H1 (cell line): ENCODE measurements around the gene PNMA8C. TPM values are rescaled to one million over a fixed set of nuclear protein-coding genes. Genes with fewer than 3 reads are reported as not detected.

Source experiments
- CTCF ChIA-PET: fragments of 300-600 bp; sonication (Branson Sonifier 250); formaldehyde crosslinking; loops from one replicate; lab custom pipeline; 2021; ENCODE audit not compliant: partially characterized antibody; lab: Charles Lee
- POLR2A ChIA-PET: fragments of 300-600 bp; sonication (Branson Sonifier 250); formaldehyde crosslinking; loops from one replicate; lab custom pipeline; 2021; ENCODE audit warnings: inconsistent platforms; ENCODE audit not compliant: partially characterized antibody; lab: Charles Lee
- DNase-seq, 2 experiments: peaks; one replicate each; pipeline versions ENCODE4 v3.0.0 to v3.0.0-alpha.2; 2010 to 2022; ENCODE audit warnings: low spot score in 2 of 2, low read depth in 1 of 2, mixed read lengths in 1 of 2
- FAIRE-seq: peaks from 2 replicates; lab custom pipeline; 2011; peaks lifted over from hg19 to GRCh38; lab: Jason Lieb, UNC
- H2AFZ ChIP-seq: 2 replicates; pipeline ENCODE4 v1.8.1; 2012; ENCODE audit warnings: low read length, inconsistent platforms
- H2AK5ac ChIP-seq: 2 replicates; pipeline ENCODE4 v1.6.1; 2013; ENCODE audit warnings: low read depth, low read length
- H2BK120ac ChIP-seq: replicated peaks from 2 replicates; pipeline ENCODE3; 2013; ENCODE audit warnings: low read depth, low read length, inconsistent platforms
- H2BK12ac ChIP-seq: 2 replicates; pipeline ENCODE4 v1.6.1; 2013; ENCODE audit warnings: low read depth, low read length
- H2BK15ac ChIP-seq: 2 replicates; pipeline ENCODE4 v1.6.1; 2013; ENCODE audit warnings: low read length
- H2BK20ac ChIP-seq: 2 replicates; pipeline ENCODE4 v1.6.1; 2013; ENCODE audit warnings: low read length
- H2BK5ac ChIP-seq: 2 replicates; pipeline ENCODE4 v1.6.1; 2013; ENCODE audit warnings: low read depth, low read length
- H3K14ac ChIP-seq: 2 replicates; pipeline ENCODE4 v1.6.1; 2013; ENCODE audit warnings: inconsistent platforms; ENCODE audit not compliant: insufficient read length
- H3K18ac ChIP-seq: 2 replicates; pipeline ENCODE4 v1.6.1; 2013; ENCODE audit warnings: low read length; ENCODE audit errors: extremely low read depth
- H3K23ac ChIP-seq: 2 replicates; pipeline ENCODE4 v1.6.1; 2013; ENCODE audit warnings: inconsistent platforms; ENCODE audit not compliant: insufficient read length
- H3K23me2 ChIP-seq: 2 replicates; pipeline ENCODE4 v1.6.1; 2013; ENCODE audit warnings: low read depth, low read length
- H3K27ac ChIP-seq: 2 replicates; pipeline ENCODE4 v1.6.1; 2011; ENCODE audit warnings: low read depth, low read length, inconsistent platforms
- H3K27me3 ChIP-seq, 4 experiments: replicated peaks in 1 of 4; 1 replicate in 1 of 4; 2 replicates in 3 of 4; pipeline versions ENCODE4 v1.6.1 to v1.8.1; 2011 to 2013; ENCODE audit warnings: low read length in 3 of 4, mild to moderate bottlenecking in 3 of 4, inconsistent platforms in 2 of 4, mixed read lengths in 2 of 4, moderate library complexity in 1 of 4; ENCODE audit not compliant: control insufficient read depth in 3 of 4, insufficient read depth in 3 of 4; ENCODE audit errors: extremely low read depth in 1 of 4
- H3K36me3 ChIP-seq, 4 experiments: 2 replicates each; pipeline versions ENCODE4 v1.6.1 to v1.8.1; 2011 to 2013; ENCODE audit warnings: mild to moderate bottlenecking in 4 of 4, low read length in 3 of 4, moderate library complexity in 2 of 4, control low read depth in 1 of 4, inconsistent platforms in 1 of 4; ENCODE audit not compliant: insufficient read depth in 4 of 4, control insufficient read depth in 2 of 4
- H3K4ac ChIP-seq: replicated peaks from 2 replicates; pipeline ENCODE3; 2013; ENCODE audit warnings: low read length, low read depth, mixed read lengths, inconsistent platforms; ENCODE audit not compliant: insufficient read length
- H3K4me1 ChIP-seq, 4 experiments: replicated peaks in 1 of 4; 1 replicate in 1 of 4; 2 replicates in 3 of 4; pipeline versions ENCODE4 v1.6.1 to v1.8.1; 2011 to 2013; ENCODE audit warnings: low read length in 3 of 4, inconsistent platforms in 2 of 4, mixed read lengths in 1 of 4; ENCODE audit not compliant: insufficient read depth in 4 of 4, control insufficient read depth in 3 of 4
- H3K4me2 ChIP-seq, 2 experiments: 2 replicates each; pipeline versions ENCODE4 v1.6.1 to v1.8.1; 2011 to 2013; ENCODE audit warnings: low read depth in 2 of 2, low read length in 2 of 2, control low read depth in 1 of 2, inconsistent platforms in 1 of 2, mild to moderate bottlenecking in 1 of 2; ENCODE audit not compliant: insufficient read depth in 1 of 2
- H3K4me3 ChIP-seq, 4 experiments: fragments of 200-600, 300-600 bp in 1 of 4; sonication (generic), shearing (Covaris generic), sonication (Bioruptor Twin) in 1 of 4; 2 replicates each; pipeline versions ENCODE4 v1.5.1 to v1.8.1; 2011 to 2016; ENCODE audit warnings: low read length in 4 of 4, low read depth in 3 of 4, control low read depth in 2 of 4, inconsistent platforms in 2 of 4, mild to moderate bottlenecking in 2 of 4, mixed read lengths in 1 of 4, moderate library complexity in 1 of 4; ENCODE audit not compliant: insufficient read depth in 2 of 4; ENCODE audit errors: extremely low read depth in 1 of 4
- H3K56ac ChIP-seq: replicated peaks from 2 replicates; pipeline ENCODE3; 2013; ENCODE audit warnings: low read depth, mild to moderate bottlenecking, mixed read lengths, low read length, inconsistent platforms; ENCODE audit not compliant: insufficient read length
- H3K79me1 ChIP-seq: 2 replicates; pipeline ENCODE4 v1.6.1; 2013; ENCODE audit warnings: low read depth, low read length, control low read depth
- H3K79me2 ChIP-seq, 2 experiments: 2 replicates each; pipeline versions ENCODE4 v1.6.1 to v1.8.1; 2012 to 2013; ENCODE audit warnings: low read length in 2 of 2, mild to moderate bottlenecking in 2 of 2, inconsistent platforms in 1 of 2; ENCODE audit not compliant: insufficient read depth in 2 of 2, control insufficient read depth in 1 of 2
- H3K9ac ChIP-seq, 4 experiments: replicated peaks in 1 of 4; 1 replicate in 1 of 4; 2 replicates in 3 of 4; pipeline versions ENCODE4 v1.6.1 to v1.8.1; 2011 to 2013; ENCODE audit warnings: low read depth in 3 of 4, low read length in 3 of 4, control low read depth in 2 of 4, mild to moderate bottlenecking in 2 of 4, moderate library complexity in 2 of 4, inconsistent platforms in 1 of 4; ENCODE audit errors: extremely low read depth in 1 of 4
- H3K9me3 ChIP-seq, 2 experiments: 2 replicates each; pipeline versions ENCODE4 v1.6.1 to v1.8.1; 2012 to 2013; ENCODE audit warnings: mild to moderate bottlenecking in 2 of 2, moderate library complexity in 2 of 2, control low read depth in 1 of 2, inconsistent platforms in 1 of 2, low read depth in 1 of 2, low read length in 1 of 2, mixed read lengths in 1 of 2; ENCODE audit not compliant: insufficient read depth in 2 of 2
- H4K20me1 ChIP-seq, 2 experiments: replicated peaks in 1 of 2; 2 replicates each; pipeline versions ENCODE3 to v1.8.1; 2011 to 2013; ENCODE audit warnings: inconsistent platforms in 2 of 2, low read length in 2 of 2, mild to moderate bottlenecking in 1 of 2; ENCODE audit not compliant: insufficient read depth in 2 of 2, control insufficient read depth in 1 of 2
- H4K5ac ChIP-seq: 2 replicates; pipeline ENCODE4 v1.6.1; 2013; ENCODE audit warnings: low read length, low read depth, mixed read lengths, inconsistent platforms; ENCODE audit not compliant: insufficient read length
- H4K8ac ChIP-seq: 2 replicates; pipeline ENCODE4 v1.8.0; 2013; ENCODE audit warnings: mild to moderate bottlenecking, moderate library complexity, low read length, inconsistent platforms; ENCODE audit not compliant: insufficient read depth; ENCODE audit errors: extremely low read depth
- H4K91ac ChIP-seq: replicated peaks from 2 replicates; pipeline ENCODE3; 2013; ENCODE audit warnings: low read length, mixed read lengths, inconsistent platforms; ENCODE audit not compliant: insufficient read length
- CHD1 ChIP-seq: IDR thresholded peaks from 2 replicates; pipeline ENCODE4 v1.6.1; 2012; ENCODE audit warnings: low read depth, low read length, improper control_type of control experiment
- EGR1 ChIP-seq: IDR thresholded peaks from 2 replicates; pipeline ENCODE4 v1.6.1; 2011; ENCODE audit warnings: low read depth, low read length, borderline replicate concordance
- GABPA ChIP-seq: IDR thresholded peaks from 2 replicates; pipeline ENCODE4 v1.6.1; 2011; ENCODE audit warnings: mild to moderate bottlenecking, low read length, moderate library complexity, borderline replicate concordance; ENCODE audit not compliant: insufficient read depth
- GTF2F1 ChIP-seq: IDR thresholded peaks from 2 replicates; pipeline ENCODE4 v1.6.1; 2012; ENCODE audit warnings: low read depth, low read length, improper control_type of control experiment, borderline replicate concordance
- NANOG ChIP-seq: IDR thresholded peaks from 2 replicates; pipeline ENCODE4 v1.6.1; 2011; ENCODE audit warnings: low read length, low read depth, mild to moderate bottlenecking, inconsistent platforms; ENCODE audit not compliant: insufficient read depth, poor library complexity, severe bottlenecking
- POU5F1 ChIP-seq: IDR thresholded peaks from 2 replicates; pipeline ENCODE4 v1.6.1; 2011; ENCODE audit warnings: low read depth, mild to moderate bottlenecking, low read length, moderate library complexity
- RBBP5 ChIP-seq: IDR thresholded peaks from 2 replicates; pipeline ENCODE4 v1.7.1; 2012; ENCODE audit warnings: low read depth, mild to moderate bottlenecking, inconsistent platforms, low read length, moderate library complexity, borderline replicate concordance
- SP4 ChIP-seq: IDR thresholded peaks from 2 replicates; pipeline ENCODE4 v1.6.1; 2012; ENCODE audit warnings: low read length, inconsistent platforms
- SRF ChIP-seq: IDR thresholded peaks from 2 replicates; pipeline ENCODE4 v1.6.1; 2011; ENCODE audit warnings: mild to moderate bottlenecking, low read depth, low read length, moderate library complexity
- TAF7 ChIP-seq: optimal IDR thresholded peaks from 2 replicates; pipeline ENCODE3; 2011; ENCODE audit warnings: low read depth, mild to moderate bottlenecking, inconsistent platforms, low read length, moderate library complexity, borderline replicate concordance
- TCF12 ChIP-seq: IDR thresholded peaks from 2 replicates; pipeline ENCODE4 v1.6.1; 2011; ENCODE audit warnings: low read depth, mild to moderate bottlenecking, low read length
- USF2 ChIP-seq: IDR thresholded peaks from 2 replicates; pipeline ENCODE4 v1.6.1; 2011; ENCODE audit warnings: low read length, improper control_type of control experiment
- WGBS, 2 experiments: shearing (Covaris generic) in 1 of 2; methylation state at CpG; one replicate each; pipeline versions ENCODE4 v1.1.6 to v1.1.7; 2013 to 2015; ENCODE audit warnings: low lambda C conversion rate in 2 of 2, mixed read lengths in 2 of 2, inconsistent platforms in 1 of 2, low coverage in 1 of 2, missing lambda C conversion rate in 1 of 2; ENCODE audit not compliant: insufficient replicate concordance in 2 of 2, insufficient coverage in 1 of 2, insufficient read length in 1 of 2; ENCODE audit errors: extremely low coverage in 1 of 2, missing lambda C conversion rate in 1 of 2; 5-methylcytosine and 5-hydroxymethylcytosine counted together
- polyA plus RNA-seq, 7 experiments: library from polyadenylated mRNA; depleted of rRNA in 3 of 7; stranded (reverse) in 5 of 7; unstranded in 2 of 7; fragments of >200 nt in 5 of 7; fragments of 200-250 nt in 2 of 7; gene quantifications; 1 replicate in 5 of 7; 2 replicates in 1 of 7; 4 replicates in 1 of 7; pipeline versions ENCODE4 v1.2.1 to v1.2.3, GENCODE V29; 2011 to 2013; ENCODE audit warnings: missing spikeins in 2 of 7, mixed read lengths in 2 of 7
- total RNA-seq: library from RNA; stranded (reverse); fragmentation: NEBNext Ultra II Directional; extraction: Animal tissue kit (Norgen Biotek cat#: 25700); gene quantifications from 2 replicates; pipeline ENCODE4 v1.2.1, GENCODE V29; 2021

Gene PNMA8C
- total and polyA plus RNA-seq, 2 of the 8 experiments (the other 6 are each of a cell fraction or from before 2014, with no cell fraction given) = 0.53 to 1.8 TPM

- Histone ChIP-seq H2AK5ac (no peak overlapping the region), H3K36me3 (peaks cover 12 to 55% (median 36%) of the 10 kb centered on the region in 4 experiments), H3K18ac (no peak overlapping the region), H4K5ac (no peak overlapping the region), H2BK20ac (no peak overlapping the region), H3K27ac (no peak overlapping the region), H4K91ac (no peak overlapping the region), H3K9ac (no peak overlapping the region), H3K79me1 (peaks cover 3% of the 10 kb centered on the region; the same call in 1 of the 2 replicates), H3K14ac (no peak overlapping the region), H4K20me1 (peaks cover 2 to 5% of the 10 kb centered on the region in 2 experiments), H3K4ac (no peak overlapping the region), H3K79me2 (peaks cover 0 to 8% of the 10 kb centered on the region in 2 experiments; a peak in 1 of 4 replicates), H3K23ac (no peak overlapping the region), H3K27me3 (no peaks in the 10 kb centered on the region), H3K4me2 (no peak overlapping the region), H3K4me1 (peaks cover 0 to 2% (median 0%) of the 10 kb centered on the region in 4 experiments; a peak in 2 of 7 replicates), H3K56ac (no peak overlapping the region), H3K23me2 (no peaks in the 10 kb centered on the region), H2BK12ac (no peak overlapping the region), H2BK15ac (no peak overlapping the region), H4K8ac (no peak overlapping the region), H3K4me3 (no peak overlapping the region), H3K9me3 (no peaks in the 10 kb centered on the region), H2AFZ (no peak overlapping the region), H2BK120ac (no peak overlapping the region), H2BK5ac (no peak overlapping the region; the same call in 1 of the 2 replicates)
- DNase-seq (no peak), FAIRE-seq (no peak)
- WGBS, 2 experiments = 89% methylated on average over 15 of the region's 15 CpGs; no CpG with 5 or more reads in 1 of the 2 experiments
- ChIA-PET CTCF (interaction anchor here (0.7 to 2.8 kb wide), 8 partner anchors 9 to 139 kb away, joined by 3 to 20 read pairs (median 3); no protein-coding TSS in a partner anchor), POLR2A (interaction anchor here (0.9 to 1.8 kb wide), 3 partner anchors 10 to 23 kb away, joined by 3 to 5 read pairs (median 3); no protein-coding TSS in a partner anchor)
- no peak for TF ChIP-seq RBBP5
- TF ChIP-seq GTF2F1 = no peak
- TF ChIP-seq POU5F1 = no peak
- TF ChIP-seq SRF = no peak
- no peak for TF ChIP-seq GABPA
- no peak for TF ChIP-seq NANOG
- no peak for TF ChIP-seq TAF7
- no peak for TF ChIP-seq CHD1
- TF ChIP-seq SP4 = no peak
- TF ChIP-seq TCF12 = no peak
- TF ChIP-seq EGR1 = no peak
- TF ChIP-seq USF2 = no peak
These were observed 46.9 kb downstream of the PNMA8C start for GRCh38 chr19:46381756-46382345.
